Gastrocnemius medialis (tissue), 4 donors: ENCODE measurements around the gene CDH18. TPM values are rescaled to one million over a fixed set of nuclear protein-coding genes. Genes with fewer than 3 reads are reported as not detected.

Experiments
- ATAC-seq, 2 donors: fragments of 150-250 bp; one replicate each; pipeline ENCODE4 v1.9.1; 2016
- DNase-seq, 2 donors: peaks; one replicate each; pipeline ENCODE4 v3.0.0-alpha.2; 2019
- H3K27ac ChIP-seq, 4 donors: fragments of 200-600 bp; sonication (generic); 1 replicate in 1 of 4; 2 replicates in 3 of 4; pipeline ENCODE4 v1.5.1; 2016 to 2018; ENCODE audit warnings: mild to moderate bottlenecking in 2 of 4, moderate library complexity in 1 of 4
- H3K27me3 ChIP-seq, 3 donors: fragments of 200-600 bp; sonication (generic) in 2 of 3; 1 replicate in 1 of 3; 2 replicates in 2 of 3; pipeline versions ENCODE4 v1.5.1 to v1.6.0; 2016 to 2019; ENCODE audit warnings: mild to moderate bottlenecking in 1 of 3, moderate library complexity in 1 of 3
- H3K36me3 ChIP-seq, 2 donors: fragments of 200-600 bp; sonication (generic) in 1 of 2; one replicate each; pipeline ENCODE4 v1.5.1; 2017 to 2018
- H3K4me1 ChIP-seq, 2 donors: fragments of 200-600 bp; sonication (generic) in 1 of 2; one replicate each; pipeline ENCODE4 v1.5.1; 2016 to 2017; ENCODE audit warnings: mild to moderate bottlenecking in 2 of 2
- H3K4me3 ChIP-seq, 4 donors: fragments of 200-600 bp; sonication (generic) in 3 of 4; 1 replicate in 1 of 4; 2 replicates in 3 of 4; pipeline ENCODE4 v1.5.1; 2016 to 2019; ENCODE audit warnings: mild to moderate bottlenecking in 2 of 4
- H3K9me3 ChIP-seq, 3 donors: fragments of 200-600 bp; sonication (generic) in 2 of 3; 1 replicate in 1 of 3; 2 replicates in 2 of 3; pipeline ENCODE4 v1.5.1; 2016 to 2019
- POLR2A ChIP-seq, 2 donors: fragments of 450-650 bp; IDR thresholded peaks; one replicate each; pipeline ENCODE4 v1.6.1; 2017; ENCODE audit warnings: antibody characterized with exemption in 2 of 2, mild to moderate bottlenecking in 2 of 2, moderate library complexity in 2 of 2
- in situ Hi-C, 4 donors: fragments of 200-750 bp; cut with MboI; loops; one replicate each; pipeline versions ENCODE4 v1.15.0 to v1.8.0; 2017; ENCODE audit warnings: low sequenced_read_pairs in 4 of 4
- intact Hi-C: fragments of 100-400 bp; cut with DNase I; formaldehyde crosslinking; loops from one replicate; pipeline ENCODE4 v1.15.1; 2023; ENCODE audit warnings: low total_unique reads
- total RNA-seq, 4 donors: library from RNA; depleted of rRNA; stranded (reverse); fragments of >200 nt; gene quantifications; one replicate each; pipeline versions ENCODE4 v1.1.0 to v1.2.3, GENCODE V29; 2016
- TF ChIP-seq, protein P1 (sequence below), 5 experiments: fragments of 450-650 bp in 3 of 5; fragments of 200-600 bp in 2 of 5; sonication (generic) in 2 of 5; IDR thresholded peaks in 4 of 5; conservative IDR thresholded peaks in 1 of 5; 1 replicate in 4 of 5; 2 replicates in 1 of 5; pipeline ENCODE4 v1.5.1; 2016 to 2019; ENCODE audit warnings: antibody characterized with exemption in 5 of 5, mild to moderate bottlenecking in 3 of 5, moderate library complexity in 3 of 5

Gene CDH18
- total RNA-seq, 4 donors from 2014 or later = not detected

DNA sequence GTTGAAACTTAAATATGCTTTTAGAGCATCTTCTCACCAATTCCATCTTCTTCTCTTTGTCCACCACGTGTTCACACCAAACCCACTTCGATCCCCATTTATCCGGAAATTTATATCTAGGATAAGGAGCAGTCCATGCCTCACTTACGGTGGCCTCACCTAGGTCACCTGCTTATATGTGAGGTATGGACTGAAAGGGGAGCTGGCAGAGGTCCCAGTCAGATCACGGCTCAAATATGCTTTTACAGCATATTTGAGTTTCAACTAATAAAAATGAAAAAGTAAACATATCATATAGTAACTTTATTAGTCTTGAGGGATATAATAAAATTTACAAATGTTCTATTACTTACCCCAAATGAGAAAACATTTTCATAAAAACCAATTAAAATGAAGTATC, 508.4 kb downstream of the CDH18 start:
- H3K4me1 ChIP-seq = no peaks in the 10 kb centered on the region
- intact Hi-C loops = no loop called here
- ATAC-seq = no peak
- H3K4me3 ChIP-seq = no peak overlapping the region
- no peaks in the 10 kb centered on the region for H3K9me3 ChIP-seq
- in situ Hi-C loops = no loop called here
- TF ChIP-seq, protein P1, sequence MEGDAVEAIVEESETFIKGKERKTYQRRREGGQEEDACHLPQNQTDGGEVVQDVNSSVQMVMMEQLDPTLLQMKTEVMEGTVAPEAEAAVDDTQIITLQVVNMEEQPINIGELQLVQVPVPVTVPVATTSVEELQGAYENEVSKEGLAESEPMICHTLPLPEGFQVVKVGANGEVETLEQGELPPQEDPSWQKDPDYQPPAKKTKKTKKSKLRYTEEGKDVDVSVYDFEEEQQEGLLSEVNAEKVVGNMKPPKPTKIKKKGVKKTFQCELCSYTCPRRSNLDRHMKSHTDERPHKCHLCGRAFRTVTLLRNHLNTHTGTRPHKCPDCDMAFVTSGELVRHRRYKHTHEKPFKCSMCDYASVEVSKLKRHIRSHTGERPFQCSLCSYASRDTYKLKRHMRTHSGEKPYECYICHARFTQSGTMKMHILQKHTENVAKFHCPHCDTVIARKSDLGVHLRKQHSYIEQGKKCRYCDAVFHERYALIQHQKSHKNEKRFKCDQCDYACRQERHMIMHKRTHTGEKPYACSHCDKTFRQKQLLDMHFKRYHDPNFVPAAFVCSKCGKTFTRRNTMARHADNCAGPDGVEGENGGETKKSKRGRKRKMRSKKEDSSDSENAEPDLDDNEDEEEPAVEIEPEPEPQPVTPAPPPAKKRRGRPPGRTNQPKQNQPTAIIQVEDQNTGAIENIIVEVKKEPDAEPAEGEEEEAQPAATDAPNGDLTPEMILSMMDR (IDR thresholded peaks at IDR 0.05 in 4 of 5, conservative IDR thresholded peaks at IDR 0.05 in 1 of 5) = no peak
- TF ChIP-seq POLR2A (IDR thresholded peaks at IDR 0.05) = no peak
- DNase-seq = no peak
- no peak overlapping the region for H3K27ac ChIP-seq
- no peaks in the 10 kb centered on the region for H3K27me3 ChIP-seq
- no peaks in the 10 kb centered on the region for H3K36me3 ChIP-seq

DNA sequence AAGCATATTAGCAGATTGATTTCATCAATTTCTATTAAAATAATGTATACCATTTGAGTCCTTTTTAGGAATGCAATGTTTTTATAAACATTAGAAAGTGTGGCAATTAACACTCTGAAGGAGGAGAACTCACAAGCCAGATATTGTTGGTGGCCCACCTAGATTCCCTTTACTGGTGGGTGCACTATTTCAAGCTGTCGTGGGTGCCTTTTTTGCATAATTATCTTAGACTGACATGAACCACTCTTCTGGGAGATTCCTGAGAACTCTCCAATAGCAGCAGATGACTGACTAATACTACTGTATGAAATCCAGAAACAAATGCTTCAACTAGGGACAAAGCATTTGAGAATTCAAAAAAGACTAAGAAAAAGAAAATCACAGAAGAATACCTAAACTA, 526.0 kb downstream of the CDH18 start:
- Histone ChIP-seq H3K9me3 (no peaks in the 10 kb centered on the region), H3K36me3 (no peaks in the 10 kb centered on the region), H3K4me3 (no peak overlapping the region), H3K4me1 (no peaks in the 10 kb centered on the region), H3K27ac (no peak overlapping the region), H3K27me3 (no peaks in the 10 kb centered on the region)
- TF ChIP-seq POLR2A (IDR thresholded peaks at IDR 0.05) = no peak
- TF ChIP-seq, protein P1 (IDR thresholded peaks at IDR 0.05 in 4 of 5, conservative IDR thresholded peaks at IDR 0.05 in 1 of 5) = no peak
- ATAC-seq = no peak
- in situ Hi-C loops = no loop called here
- intact Hi-C loops = no loop called here
- DNase-seq = no peak

DNA sequence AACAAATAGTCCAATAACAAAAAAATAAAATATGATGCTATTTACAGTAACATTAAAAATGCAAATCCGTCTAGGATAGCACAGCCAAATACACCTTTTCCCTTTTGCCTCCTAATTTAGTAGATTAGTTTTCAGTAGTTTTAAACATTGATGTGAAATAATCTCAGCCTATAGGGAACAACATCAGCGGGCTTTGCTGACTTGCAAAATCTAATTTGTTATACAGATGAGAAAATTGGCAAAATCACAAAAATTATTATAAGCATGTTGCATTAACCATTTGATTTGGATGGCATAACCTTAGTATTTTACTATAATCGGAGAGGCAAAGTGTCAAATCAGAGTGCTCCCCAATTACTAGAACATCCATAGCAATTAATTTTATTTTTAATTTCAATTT, 563.5 kb downstream of the CDH18 start:
- ATAC-seq (no peak), DNase-seq (no peak)
- Histone ChIP-seq H3K4me3 (no peak overlapping the region), H3K36me3 (no peaks in the 10 kb centered on the region), H3K4me1 (no peaks in the 10 kb centered on the region), H3K9me3 (no peaks in the 10 kb centered on the region), H3K27ac (no peak overlapping the region), H3K27me3 (no peaks in the 10 kb centered on the region)
- intact Hi-C loops (no loop called here), in situ Hi-C loops (no loop called here)
- no peak for TF ChIP-seq POLR2A (IDR thresholded peaks at IDR 0.05)
- TF ChIP-seq, protein P1 (IDR thresholded peaks at IDR 0.05 in 4 of 5, conservative IDR thresholded peaks at IDR 0.05 in 1 of 5) = no peak
